ENCODE measurements around the gene ZNF280C. TPM values are rescaled to one million over a fixed set of nuclear protein-coding genes. Genes with fewer than 3 reads are reported as not detected.

ZNF280C gene
- total and polyA plus RNA-seq, 3 experiments from 2014 or later: 2.2 to 7.6 (median 7.1) TPM

DNA sequence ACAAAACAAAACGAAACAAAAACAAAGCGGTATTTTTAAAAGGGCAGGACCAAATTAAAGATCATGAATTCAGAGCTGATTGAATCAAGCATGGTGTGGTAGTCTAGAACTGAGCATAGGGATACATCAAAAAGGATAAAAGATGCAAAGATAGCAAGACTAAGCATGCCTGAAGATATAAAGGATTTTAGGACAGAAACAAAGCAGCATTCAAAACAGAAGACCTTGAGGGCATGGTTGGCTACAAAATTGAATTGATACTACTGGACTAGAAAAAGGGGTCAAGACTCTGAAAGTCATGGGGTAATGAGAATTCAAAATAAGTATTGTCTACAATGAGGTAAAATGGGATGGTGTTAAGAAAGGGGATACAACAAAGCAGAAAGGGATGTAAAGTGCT lies 55.3 kb downstream of the ZNF280C start:
- Histone ChIP-seq H3K4me3 (ENCODE audit: low read length) (no peak overlapping the region), H3K4me1 (ENCODE audit: insufficient read depth, low read length) (no peaks in the 10 kb centered on the region), H3K27me3 (ENCODE audit: insufficient read depth, low read length, poor library complexity, severe bottlenecking) (no peaks in the 10 kb centered on the region), H3K27ac (ENCODE audit: low read depth, low read length) (no peak overlapping the region), H3K9me3 (ENCODE audit: low read length) (no peaks in the 10 kb centered on the region), H3K36me3 (ENCODE audit: insufficient read depth, low read length) (no peaks in the 10 kb centered on the region)
- no peak for DNase-seq
- peaks cover 0 to 5% of the 10 kb centered on the region in 2 donors for H3K27me3 Mint-ChIP-seq
- peaks cover 0 to 5% (median 5%) of the 10 kb centered on the region in 3 donors for H3K4me1 Mint-ChIP-seq
- H3K9me3 Mint-ChIP-seq: no peaks in the 10 kb centered on the region
- peak overlapping the region in 2 of 7 donors; percentile 25 to 64 for H3K4me3 Mint-ChIP-seq
- ChIA-PET POLR2A (no interaction called here), CTCF (no interaction called here)
- H3K36me3 Mint-ChIP-seq: peaks cover 1 to 45% (median 4%) of the 10 kb centered on the region in 3 donors
- peak overlapping the region in 1 of 8 donors; percentile 1 for H3K27ac Mint-ChIP-seq

DNA sequence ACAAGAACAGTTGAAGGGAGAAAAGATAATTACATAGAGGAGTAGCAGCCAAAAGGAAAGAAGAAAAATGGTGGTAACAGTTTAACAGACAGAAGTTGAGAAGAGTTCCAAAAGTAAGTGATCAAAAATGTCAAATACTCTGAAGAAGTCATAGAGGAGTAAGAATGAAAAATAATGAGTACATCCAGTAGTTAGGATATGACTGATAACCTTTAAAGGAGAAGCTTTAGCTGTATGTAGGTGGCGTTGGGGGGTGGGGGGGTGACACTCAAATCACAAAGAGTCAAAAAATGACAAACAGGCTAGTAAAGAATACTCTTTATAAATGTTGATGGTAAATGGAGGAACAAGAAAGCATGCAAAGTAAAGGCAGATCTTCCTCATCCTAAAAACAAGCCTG lies 56.3 kb downstream of the ZNF280C start:
- peak overlapping the region in 2 of 8 donors; percentile 21 to 22 for H3K27ac Mint-ChIP-seq

DNA sequence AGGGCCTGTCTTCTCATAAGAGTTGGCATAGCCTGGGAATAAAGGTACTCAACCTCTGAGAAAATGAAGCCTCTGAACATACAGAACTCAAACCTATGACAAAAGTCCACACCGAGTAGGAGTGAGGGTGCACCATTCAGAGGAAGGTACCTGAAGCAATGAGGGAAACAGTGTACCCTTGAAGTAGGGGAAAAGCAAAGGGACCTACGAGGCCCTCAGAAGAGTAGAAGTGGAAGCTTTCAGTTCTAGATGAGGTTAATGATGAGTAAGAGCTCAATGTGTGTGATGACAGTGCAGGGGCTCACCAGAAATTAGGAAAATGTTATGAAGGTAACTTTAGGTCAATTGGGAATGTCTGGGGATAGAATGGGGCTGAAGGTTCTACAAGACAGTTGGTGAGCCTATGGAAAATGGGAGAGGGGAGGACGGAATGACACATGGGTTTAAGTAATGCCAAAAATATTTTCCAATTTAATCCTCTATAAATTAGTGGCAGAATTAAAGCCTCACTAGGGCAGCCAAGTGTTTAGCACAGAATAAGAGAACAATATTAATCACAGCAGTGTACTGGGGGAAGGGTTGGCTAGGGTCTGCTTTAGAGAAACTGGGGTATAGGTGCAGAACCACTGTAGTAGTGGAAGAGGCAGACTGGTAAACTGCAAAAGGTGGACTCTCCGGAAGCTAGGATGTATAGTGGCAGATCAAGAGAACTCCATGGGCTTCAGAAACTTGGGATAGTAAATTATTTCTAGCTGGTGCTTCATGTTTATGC lies 57.1 kb downstream of the ZNF280C start:
- Mint-ChIP-seq H3K4me3 (no peak overlapping the region), H3K27ac (peak overlapping the region in 1 of 8 donors; percentile 5), H3K27me3 (peaks cover 0 to 9% of the 10 kb centered on the region in 2 donors), H3K36me3 (peaks cover 1 to 48% (median 4%) of the 10 kb centered on the region in 3 donors), H3K9me3 (no peaks in the 10 kb centered on the region), H3K4me1 (peaks cover 0 to 5% (median 5%) of the 10 kb centered on the region in 3 donors)
- Histone ChIP-seq H3K9me3 (ENCODE audit: low read length) (no peaks in the 10 kb centered on the region), H3K36me3 (ENCODE audit: insufficient read depth, low read length) (no peaks in the 10 kb centered on the region), H3K27ac (ENCODE audit: low read depth, low read length) (no peak overlapping the region), H3K4me1 (ENCODE audit: insufficient read depth, low read length) (no peaks in the 10 kb centered on the region), H3K27me3 (ENCODE audit: insufficient read depth, low read length, poor library complexity, severe bottlenecking) (no peaks in the 10 kb centered on the region), H3K4me3 (ENCODE audit: low read length) (no peak overlapping the region)
- no peak for DNase-seq
- ChIA-PET CTCF (no interaction called here), POLR2A (interaction anchor here (0.6 kb wide), 1 partner anchor 134 kb away, joined by 3 read pairs; no protein-coding TSS in a partner anchor)

More for the DNA sequence above, 56.3 kb downstream of the ZNF280C start:
- Histone ChIP-seq H3K4me1 (ENCODE audit: insufficient read depth, low read length) (no peaks in the 10 kb centered on the region), H3K27ac (ENCODE audit: low read depth, low read length) (no peak overlapping the region), H3K4me3 (ENCODE audit: low read length) (no peak overlapping the region), H3K27me3 (ENCODE audit: insufficient read depth, low read length, poor library complexity, severe bottlenecking) (no peaks in the 10 kb centered on the region), H3K9me3 (ENCODE audit: low read length) (no peaks in the 10 kb centered on the region), H3K36me3 (ENCODE audit: insufficient read depth, low read length) (no peaks in the 10 kb centered on the region)
- ChIA-PET CTCF (no interaction called here), POLR2A (interaction anchor here (0.6 kb wide), 1 partner anchor 135 kb away, joined by 3 read pairs; no protein-coding TSS in a partner anchor)
- Mint-ChIP-seq H3K9me3 (no peaks in the 10 kb centered on the region), H3K27me3 (peaks cover 0 to 9% of the 10 kb centered on the region in 2 donors), H3K4me1 (peaks cover 0 to 5% (median 5%) of the 10 kb centered on the region in 3 donors), H3K36me3 (peaks cover 1 to 48% (median 4%) of the 10 kb centered on the region in 3 donors), H3K4me3 (no peak overlapping the region)
- DNase-seq: no peak

DNA sequence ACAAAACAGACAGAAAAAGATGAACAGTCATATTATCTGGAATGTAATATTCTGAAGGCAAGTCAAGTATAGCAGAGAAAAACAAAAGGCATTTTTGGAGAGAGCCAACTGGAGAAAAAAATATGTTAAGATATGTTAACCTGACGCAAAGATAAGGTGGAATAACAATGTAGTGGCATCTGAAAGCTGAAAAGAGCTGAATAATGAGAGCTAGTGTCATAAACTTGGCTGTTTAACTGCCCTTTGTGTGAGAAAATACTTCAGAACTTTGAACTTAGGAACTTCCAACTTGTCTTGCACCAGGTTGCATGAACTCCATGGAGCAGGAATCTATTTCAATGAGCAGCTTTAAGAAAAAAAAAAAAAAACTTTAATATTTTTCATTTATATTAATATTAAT lies 64.1 kb downstream of the ZNF280C start:
- H3K4me3 Mint-ChIP-seq: no peak overlapping the region
- peaks cover 0 to 24% (median 3%) of the 10 kb centered on the region in 3 donors for H3K36me3 Mint-ChIP-seq
- peaks cover 0 to 4% of the 10 kb centered on the region in 2 donors for H3K27me3 Mint-ChIP-seq
- H3K4me1 Mint-ChIP-seq: no peaks in the 10 kb centered on the region
- H3K9me3 ChIP-seq (ENCODE audit: low read length): no peaks in the 10 kb centered on the region
- H3K27ac Mint-ChIP-seq: peak overlapping the region in 1 of 8 donors; percentile 25
- H3K4me3 ChIP-seq (ENCODE audit: low read length): no peak overlapping the region
- no peaks in the 10 kb centered on the region for H3K4me1 ChIP-seq (ENCODE audit: insufficient read depth, low read length)
- no peak for DNase-seq
- no peaks in the 10 kb centered on the region for H3K27me3 ChIP-seq (ENCODE audit: insufficient read depth, low read length, poor library complexity, severe bottlenecking)
- H3K36me3 ChIP-seq (ENCODE audit: insufficient read depth, low read length): no peaks in the 10 kb centered on the region
- CTCF ChIA-PET: interaction anchor here (0.9 kb wide), 1 partner anchor 9 kb away, joined by 3 read pairs; no protein-coding TSS in a partner anchor
- H3K27ac ChIP-seq (ENCODE audit: low read depth, low read length): no peak overlapping the region
- POLR2A ChIA-PET: no interaction called here
- H3K9me3 Mint-ChIP-seq: no peaks in the 10 kb centered on the region

DNA sequence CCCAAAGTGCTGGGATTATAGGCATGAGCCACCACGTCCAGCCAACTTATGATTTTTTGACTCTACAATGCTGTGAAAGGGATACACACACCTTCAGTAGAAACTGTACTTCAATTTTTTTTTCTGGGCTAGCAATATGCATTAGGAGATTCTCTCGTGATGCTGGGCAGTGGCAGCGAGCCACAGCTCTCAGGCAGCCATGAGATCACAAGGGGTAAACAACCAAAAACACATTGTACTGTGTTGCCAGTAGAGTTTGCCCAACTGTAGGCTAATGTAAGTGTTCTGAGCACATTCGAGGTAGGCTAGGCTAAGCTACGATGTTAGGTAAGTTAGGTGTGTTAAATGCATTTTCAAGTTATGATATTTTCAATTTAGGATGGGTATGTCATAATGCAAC lies 71.2 kb downstream of the ZNF280C start:
- Histone ChIP-seq H3K27me3 (ENCODE audit: insufficient read depth, low read length, poor library complexity, severe bottlenecking) (no peaks in the 10 kb centered on the region), H3K4me1 (ENCODE audit: insufficient read depth, low read length) (no peaks in the 10 kb centered on the region), H3K36me3 (ENCODE audit: insufficient read depth, low read length) (no peaks in the 10 kb centered on the region), H3K27ac (ENCODE audit: low read depth, low read length) (no peak overlapping the region), H3K4me3 (ENCODE audit: low read length) (no peak overlapping the region), H3K9me3 (ENCODE audit: low read length) (no peaks in the 10 kb centered on the region)
- Mint-ChIP-seq H3K9me3 (no peaks in the 10 kb centered on the region), H3K4me1 (peaks cover under 1% of the 10 kb centered on the region in 3 donors), H3K36me3 (no peaks in the 10 kb centered on the region), H3K27me3 (no peaks in the 10 kb centered on the region), H3K27ac (peak overlapping the region in 1 of 8 donors; percentile 36), H3K4me3 (no peak overlapping the region)
- ChIA-PET POLR2A (no interaction called here), CTCF (no interaction called here)
- DNase-seq: no peak

DNA sequence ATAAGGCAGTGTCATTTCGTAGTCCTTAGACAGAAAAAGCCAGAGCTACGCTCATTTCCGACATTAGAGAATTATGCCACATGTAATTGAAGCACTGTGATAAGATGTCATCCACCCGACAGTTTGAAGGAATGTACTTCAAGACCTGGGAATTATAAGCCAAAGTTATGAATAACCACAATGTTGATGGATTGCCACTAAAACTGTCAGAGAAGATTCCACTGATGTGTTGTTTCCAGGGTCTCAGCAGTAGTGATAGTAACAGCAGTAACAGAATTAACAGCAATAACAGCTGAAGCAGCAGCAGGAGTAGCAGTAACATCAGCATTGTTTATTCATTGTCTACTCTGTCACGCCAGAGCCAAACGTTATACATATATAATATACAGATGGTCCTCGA lies 72.2 kb downstream of the ZNF280C start:
- DNase-seq: no peak
- Mint-ChIP-seq H3K4me1 (peaks cover 3 to 4% (median 4%) of the 10 kb centered on the region in 3 donors), H3K9me3 (no peaks in the 10 kb centered on the region), H3K4me3 (no peak overlapping the region), H3K36me3 (no peaks in the 10 kb centered on the region), H3K27ac (no peak overlapping the region), H3K27me3 (no peaks in the 10 kb centered on the region)
- Histone ChIP-seq H3K9me3 (ENCODE audit: low read length) (no peaks in the 10 kb centered on the region), H3K36me3 (ENCODE audit: insufficient read depth, low read length) (no peaks in the 10 kb centered on the region), H3K27me3 (ENCODE audit: insufficient read depth, low read length, poor library complexity, severe bottlenecking) (no peaks in the 10 kb centered on the region), H3K4me1 (ENCODE audit: insufficient read depth, low read length) (no peaks in the 10 kb centered on the region), H3K27ac (ENCODE audit: low read depth, low read length) (no peak overlapping the region), H3K4me3 (ENCODE audit: low read length) (no peak overlapping the region)
- CTCF ChIA-PET: interaction anchor here (1.1 to 8.5 kb wide), 2 partner anchors 8 to 115 kb away, joined by 3 to 63 read pairs; no protein-coding TSS in a partner anchor
- POLR2A ChIA-PET: no interaction called here

DNA sequence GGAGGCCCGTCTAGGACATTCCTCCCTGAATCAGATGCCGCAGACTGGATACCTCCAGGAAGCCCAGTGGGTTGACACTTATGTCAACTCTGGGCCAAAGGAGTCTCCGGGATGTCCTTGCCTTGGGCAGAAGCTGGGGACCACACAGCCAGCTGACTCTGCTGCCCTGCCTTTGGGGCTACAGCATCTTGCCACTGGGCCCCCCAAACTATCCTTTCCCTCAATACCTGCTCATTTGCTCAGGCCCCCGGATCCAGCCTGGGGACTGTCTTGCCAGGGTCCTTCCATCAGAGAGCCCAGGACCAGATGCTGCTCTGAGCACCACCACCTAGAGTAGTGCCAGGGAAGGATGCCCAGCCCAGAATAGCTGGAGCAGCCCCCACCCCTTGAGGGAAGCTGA lies 77.9 kb downstream of the ZNF280C start:
- no peaks in the 10 kb centered on the region for H3K4me1 ChIP-seq (ENCODE audit: insufficient read depth, low read length)
- H3K9me3 ChIP-seq (ENCODE audit: low read length): no peaks in the 10 kb centered on the region
- ChIA-PET CTCF (interaction anchor here (1.1 to 8.5 kb wide), 6 partner anchors 17 to 163 kb away, joined by 3 to 63 read pairs (median 5); no protein-coding TSS in a partner anchor), POLR2A (no interaction called here)
- H3K27me3 ChIP-seq (ENCODE audit: insufficient read depth, low read length, poor library complexity, severe bottlenecking): no peaks in the 10 kb centered on the region
- peaks cover 0 to 5% of the 10 kb centered on the region in 2 donors for H3K27me3 Mint-ChIP-seq
- no peak overlapping the region for H3K4me3 Mint-ChIP-seq
- H3K9me3 Mint-ChIP-seq: no peaks in the 10 kb centered on the region
- H3K4me1 Mint-ChIP-seq: peaks cover 4 to 6% (median 4%) of the 10 kb centered on the region in 3 donors
- H3K36me3 Mint-ChIP-seq: no peaks in the 10 kb centered on the region
- no peak overlapping the region for H3K27ac ChIP-seq (ENCODE audit: low read depth, low read length)
- H3K36me3 ChIP-seq (ENCODE audit: insufficient read depth, low read length): no peaks in the 10 kb centered on the region
- H3K4me3 ChIP-seq (ENCODE audit: low read length): no peak overlapping the region
- H3K27ac Mint-ChIP-seq: no peak overlapping the region
- no peak for DNase-seq

DNA sequence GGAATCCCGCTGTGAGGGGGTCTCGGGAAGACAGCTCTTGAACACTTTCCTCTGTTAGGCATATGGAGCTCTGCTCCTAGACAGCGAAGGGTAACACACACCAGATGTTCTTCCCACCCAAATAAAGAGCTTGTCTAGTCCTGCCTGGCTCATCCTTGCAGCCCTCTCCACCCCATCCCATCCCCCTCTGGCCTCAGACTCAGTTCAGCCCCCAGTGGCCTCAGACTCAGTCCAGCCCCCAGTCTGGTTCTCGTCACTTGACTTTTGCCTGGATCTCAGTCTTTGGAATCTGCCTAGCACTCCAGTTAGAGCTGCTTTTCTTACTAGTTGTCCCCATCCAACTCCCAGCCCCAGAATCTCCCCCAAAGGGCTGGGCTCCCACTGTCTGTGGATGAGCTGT lies 82.0 kb downstream of the ZNF280C start:
- Histone ChIP-seq H3K36me3 (ENCODE audit: insufficient read depth, low read length) (no peaks in the 10 kb centered on the region), H3K27me3 (ENCODE audit: insufficient read depth, low read length, poor library complexity, severe bottlenecking) (no peaks in the 10 kb centered on the region), H3K4me1 (ENCODE audit: insufficient read depth, low read length) (peaks cover 8% of the 10 kb centered on the region), H3K4me3 (ENCODE audit: low read length) (no peak overlapping the region), H3K27ac (ENCODE audit: low read depth, low read length) (no peak overlapping the region), H3K9me3 (ENCODE audit: low read length) (no peaks in the 10 kb centered on the region)
- Mint-ChIP-seq H3K4me1 (peaks cover 11 to 17% (median 12%) of the 10 kb centered on the region in 3 donors), H3K27me3 (peaks cover 0 to 5% of the 10 kb centered on the region in 2 donors), H3K9me3 (no peaks in the 10 kb centered on the region), H3K27ac (peak overlapping the region in 1 of 8 donors; percentile 86), H3K4me3 (no peak overlapping the region), H3K36me3 (peaks cover 0 to 5% (median 0%) of the 10 kb centered on the region in 3 donors)
- no peak for DNase-seq
- ChIA-PET CTCF (interaction anchor here (1.0 kb wide), 1 partner anchor 107 kb away, joined by 5 read pairs; no protein-coding TSS in a partner anchor), POLR2A (no interaction called here)
